ENCODE measurements around the gene KRTAP5-2. TPM values are rescaled to one million over a fixed set of nuclear protein-coding genes. Genes with fewer than 3 reads are reported as not detected.

The KRTAP5-2 gene
- total RNA-seq, 4 donors from 2014 or later = not detected

DNA sequence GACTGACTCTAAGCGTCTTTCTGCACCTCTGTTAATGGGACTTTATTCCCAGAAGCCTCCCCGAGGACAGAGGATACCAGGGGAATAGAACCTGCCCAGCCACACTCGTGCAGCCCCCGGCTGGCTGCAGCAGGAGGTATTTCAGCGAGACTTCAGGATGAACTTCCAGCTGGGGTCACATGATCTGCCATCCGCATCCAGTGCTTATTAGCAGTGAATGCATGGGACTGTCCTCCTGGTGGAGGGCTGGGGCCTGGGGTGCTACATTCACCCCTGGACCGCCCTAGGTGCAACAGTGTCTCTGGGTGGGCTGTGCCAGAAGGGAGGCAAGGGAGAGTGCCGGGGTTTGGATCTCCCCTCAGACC, 27.6 kb downstream of the KRTAP5-2 start:
- in situ Hi-C loops (cut with MboI; ENCODE audit: low pct_ligation_motif_present in 1 of 4, low pct_unique_long_range_greater_than_20kb in 1 of 4, low sequenced_read_pairs in 3 of 4) (no loop called here), intact Hi-C loops (cut with DNase I; ENCODE audit: low total_unique reads) (no loop called here)
- TF ChIP-seq POLR2AphosphoS5 (IDR thresholded peaks at IDR 0.05) = no peak
- no peak for TF ChIP-seq POLR2A (IDR thresholded peaks at IDR 0.05)
- no peak for TF ChIP-seq EP300 (IDR thresholded peaks at IDR 0.05; ENCODE audit: low read depth)
- TF ChIP-seq, protein P1, sequence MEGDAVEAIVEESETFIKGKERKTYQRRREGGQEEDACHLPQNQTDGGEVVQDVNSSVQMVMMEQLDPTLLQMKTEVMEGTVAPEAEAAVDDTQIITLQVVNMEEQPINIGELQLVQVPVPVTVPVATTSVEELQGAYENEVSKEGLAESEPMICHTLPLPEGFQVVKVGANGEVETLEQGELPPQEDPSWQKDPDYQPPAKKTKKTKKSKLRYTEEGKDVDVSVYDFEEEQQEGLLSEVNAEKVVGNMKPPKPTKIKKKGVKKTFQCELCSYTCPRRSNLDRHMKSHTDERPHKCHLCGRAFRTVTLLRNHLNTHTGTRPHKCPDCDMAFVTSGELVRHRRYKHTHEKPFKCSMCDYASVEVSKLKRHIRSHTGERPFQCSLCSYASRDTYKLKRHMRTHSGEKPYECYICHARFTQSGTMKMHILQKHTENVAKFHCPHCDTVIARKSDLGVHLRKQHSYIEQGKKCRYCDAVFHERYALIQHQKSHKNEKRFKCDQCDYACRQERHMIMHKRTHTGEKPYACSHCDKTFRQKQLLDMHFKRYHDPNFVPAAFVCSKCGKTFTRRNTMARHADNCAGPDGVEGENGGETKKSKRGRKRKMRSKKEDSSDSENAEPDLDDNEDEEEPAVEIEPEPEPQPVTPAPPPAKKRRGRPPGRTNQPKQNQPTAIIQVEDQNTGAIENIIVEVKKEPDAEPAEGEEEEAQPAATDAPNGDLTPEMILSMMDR (IDR thresholded peaks at IDR 0.05) = no peak
- Histone ChIP-seq H3K4me3 (peak overlapping the region in 2 of 4 donors; percentile 60 to 70), H3K36me3 (no peaks in the 10 kb centered on the region), H3K27ac (peak overlapping the region; percentile 74 to 84 (median 83)), H3K4me1 (peaks cover 23 to 71% (median 52%) of the 10 kb centered on the region in 4 donors), H3K27me3 (peaks cover 2% of the 10 kb centered on the region), H3K9me3 (no peaks in the 10 kb centered on the region)
- no peak for DNase-seq
- 77% methylated on average over 8 of the region's 8 CpGs; no CpG with 5 or more reads in 1 of the 2 donors for WGBS, 2 donors (ENCODE audit: low coverage in 1 of 2)

DNA sequence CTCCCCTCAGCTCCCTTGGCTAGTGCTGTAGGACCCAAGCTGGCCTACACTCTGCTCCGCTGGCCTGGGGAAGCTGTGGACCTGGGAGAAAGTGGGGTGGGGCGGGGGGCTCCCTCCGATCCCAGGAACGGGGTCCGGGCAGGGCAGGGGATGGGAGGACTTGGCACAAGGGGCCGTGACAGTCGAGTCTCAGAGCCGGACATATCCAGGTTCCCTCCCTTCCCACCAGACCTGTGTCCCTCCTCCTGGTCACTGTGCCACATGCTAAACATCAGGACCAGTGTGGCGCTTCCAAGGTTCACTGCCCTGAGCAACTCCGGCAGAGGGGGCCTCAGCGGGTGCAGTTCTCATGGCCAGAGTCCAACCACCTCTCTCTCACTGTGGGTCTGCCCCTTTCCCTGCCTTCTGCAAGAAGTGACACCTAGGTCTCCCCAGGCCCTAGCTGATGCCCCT, 28.1 kb downstream of the KRTAP5-2 start:
- Histone ChIP-seq H3K27me3 (peaks cover 2% of the 10 kb centered on the region), H3K27ac (peak overlapping the region; percentile 74 to 84 (median 83)), H3K4me1 (peaks cover 26 to 75% (median 50%) of the 10 kb centered on the region in 4 donors), H3K4me3 (peak overlapping the region in 1 of 4 donors; percentile 70), H3K36me3 (no peaks in the 10 kb centered on the region), H3K9me3 (no peaks in the 10 kb centered on the region)
- DNase-seq = no peak
- intact Hi-C loops (cut with DNase I; ENCODE audit: low total_unique reads) = no loop called here
- WGBS, 2 donors (ENCODE audit: low coverage in 1 of 2) = 71% methylated on average over 9 of the region's 11 CpGs; no CpG with 5 or more reads in 1 of the 2 donors
- in situ Hi-C loops (cut with MboI; ENCODE audit: low pct_ligation_motif_present in 1 of 4, low pct_unique_long_range_greater_than_20kb in 1 of 4, low sequenced_read_pairs in 3 of 4) = no loop called here
- TF ChIP-seq POLR2AphosphoS5 (IDR thresholded peaks at IDR 0.05) (no peak), EP300 (IDR thresholded peaks at IDR 0.05; ENCODE audit: low read depth) (no peak), POLR2A (IDR thresholded peaks at IDR 0.05) (no peak)
- TF ChIP-seq, protein P1 (IDR thresholded peaks at IDR 0.05) = no peak

DNA sequence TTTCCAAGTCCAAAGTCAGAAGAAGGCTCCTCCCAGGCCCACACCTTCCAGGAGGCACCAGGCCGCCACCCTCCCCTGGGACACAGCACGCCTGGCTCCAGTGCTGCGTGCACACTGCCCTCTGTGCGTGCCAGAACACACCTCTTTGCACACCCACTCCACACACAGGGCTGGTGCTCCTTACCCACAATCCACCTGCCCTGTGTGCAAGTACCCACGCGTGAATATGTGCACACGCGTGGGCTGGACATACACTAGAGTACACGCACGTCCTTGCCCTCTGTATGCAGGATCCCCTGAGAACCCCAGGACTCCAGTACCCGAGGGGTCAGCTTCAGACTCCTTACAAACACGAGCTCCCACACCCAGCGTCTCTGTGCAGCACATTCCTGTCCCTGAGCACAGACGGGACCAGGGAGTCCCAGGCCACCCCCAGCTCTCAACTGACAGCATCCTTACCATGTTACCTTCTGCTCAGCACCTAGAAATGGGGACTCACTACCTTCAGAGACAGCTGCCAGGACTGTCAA, 28.8 kb downstream of the KRTAP5-2 start:
- no peaks in the 10 kb centered on the region for H3K36me3 ChIP-seq
- no peak overlapping the region for H3K4me3 ChIP-seq
- DNase-seq = peak; percentile 82
- peaks cover 2% of the 10 kb centered on the region for H3K27me3 ChIP-seq
- intact Hi-C loops (cut with DNase I; ENCODE audit: low total_unique reads) = loop anchor here (10.0 kb wide), 1 partner anchor 815 kb away; no protein-coding TSS in a partner anchor
- peak; percentile 44 for TF ChIP-seq POLR2A (IDR thresholded peaks at IDR 0.05)
- TF ChIP-seq POLR2AphosphoS5 (IDR thresholded peaks at IDR 0.05) = peak; percentile 27 to 79 (median 72)
- no peak for TF ChIP-seq EP300 (IDR thresholded peaks at IDR 0.05; ENCODE audit: low read depth)
- TF ChIP-seq, protein P1 (IDR thresholded peaks at IDR 0.05) = no peak
- peak overlapping the region; percentile 74 to 84 (median 83) for H3K27ac ChIP-seq
- no peaks in the 10 kb centered on the region for H3K9me3 ChIP-seq
- peaks cover 33 to 80% (median 52%) of the 10 kb centered on the region in 4 donors for H3K4me1 ChIP-seq
- 48% methylated on average over 14 of the region's 14 CpGs; no CpG with 5 or more reads in 1 of the 2 donors for whole genome bisulfite sequencing, 2 donors (ENCODE audit: low coverage in 1 of 2)
- in situ Hi-C loops (cut with MboI; ENCODE audit: low pct_ligation_motif_present in 1 of 4, low pct_unique_long_range_greater_than_20kb in 1 of 4, low sequenced_read_pairs in 3 of 4) = no loop called here

DNA sequence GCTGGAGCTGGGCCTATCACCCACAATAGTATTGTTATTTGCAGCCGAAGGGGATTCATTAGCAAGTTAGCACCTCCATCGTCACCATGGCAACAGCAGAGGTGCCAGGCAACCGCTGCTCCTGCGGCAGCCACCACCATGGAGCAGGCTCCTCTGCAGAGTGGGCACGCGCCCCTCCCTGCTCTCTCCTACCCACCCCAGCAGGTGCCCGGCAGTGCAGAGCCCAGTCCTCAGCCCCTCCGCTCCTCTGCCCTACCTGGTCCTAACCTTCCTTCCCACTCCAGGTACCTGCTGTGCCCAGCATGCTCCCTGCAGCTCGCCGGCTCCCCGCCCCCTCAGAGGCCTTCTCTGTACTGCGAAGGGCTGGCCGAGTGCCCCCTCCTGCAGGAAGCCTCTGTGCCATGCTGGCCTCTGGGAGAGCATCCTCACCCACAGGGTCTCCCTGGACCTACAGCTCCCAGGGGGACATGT, 29.6 kb downstream of the KRTAP5-2 start:
- in situ Hi-C loops (cut with MboI; ENCODE audit: low pct_ligation_motif_present in 1 of 4, low pct_unique_long_range_greater_than_20kb in 1 of 4, low sequenced_read_pairs in 3 of 4) = no loop called here
- H3K36me3 ChIP-seq = no peaks in the 10 kb centered on the region
- peaks cover 38 to 76% (median 49%) of the 10 kb centered on the region in 4 donors for H3K4me1 ChIP-seq
- TF ChIP-seq EP300 (IDR thresholded peaks at IDR 0.05; ENCODE audit: low read depth) = no peak
- TF ChIP-seq, protein P1 (IDR thresholded peaks at IDR 0.05) = no peak
- no peak for TF ChIP-seq POLR2A (IDR thresholded peaks at IDR 0.05)
- no peak for TF ChIP-seq POLR2AphosphoS5 (IDR thresholded peaks at IDR 0.05)
- H3K27me3 ChIP-seq = peaks cover 2% of the 10 kb centered on the region
- intact Hi-C loops (cut with DNase I; ENCODE audit: low total_unique reads) = loop anchor here (10.0 kb wide), 1 partner anchor 816 kb away; no protein-coding TSS in a partner anchor
- DNase-seq = no peak
- 57 to 83% methylated on average over 1 to 13 of the region's 13 CpGs for WGBS, 2 donors (ENCODE audit: low coverage in 1 of 2)
- H3K9me3 ChIP-seq = no peaks in the 10 kb centered on the region
- peak overlapping the region; percentile 74 to 84 (median 83) for H3K27ac ChIP-seq
- H3K4me3 ChIP-seq = no peak overlapping the region
